GM23338 (cell line): ENCODE results near the gene MAS1L. TPM values are rescaled to one million over a fixed set of nuclear protein-coding genes. Genes with fewer than 3 reads are reported as not detected.

Experiments used
- ATAC-seq: fragments of 200-7000 bp; cut with Tn5 transposase; 3 replicates; pipeline ENCODE4 v1.9.1; 2020
- DNase-seq: peaks from one replicate; pipeline ENCODE4 v3.0.0-alpha.2; 2015; ENCODE audit warnings: low spot score
- H2AFZ ChIP-seq: fragments of 200-600 bp; sonication (generic); 2 replicates; pipeline ENCODE4 v1.8.0; 2016; ENCODE audit warnings: antibody characterized with exemption, mild to moderate bottlenecking, moderate library complexity
- H3F3A ChIP-seq: fragments of 200-600 bp; sonication (generic); replicated peaks from 2 replicates; pipeline ENCODE4 v1.8.0; 2017; ENCODE audit warnings: antibody characterized with exemption, mixed run types, low read depth
- H3K27ac ChIP-seq: fragments of 200-600 bp; sonication (generic); 2 replicates; pipeline ENCODE4 v1.6.1; 2016; ENCODE audit warnings: low read depth
- H3K27me3 ChIP-seq: fragments of 200-600 bp; sonication (generic); 2 replicates; pipeline ENCODE4 v1.8.0; 2016; ENCODE audit warnings: mild to moderate bottlenecking, mixed run types, moderate library complexity; ENCODE audit not compliant: insufficient read depth
- H3K36me3 ChIP-seq: fragments of 200-600 bp; sonication (generic); 2 replicates; pipeline ENCODE4 v1.8.0; 2016; ENCODE audit warnings: mild to moderate bottlenecking; ENCODE audit not compliant: insufficient read depth
- H3K4me1 ChIP-seq: fragments of 200-600 bp; sonication (generic); 2 replicates; pipeline ENCODE4 v1.8.0; 2016; ENCODE audit warnings: mild to moderate bottlenecking, moderate library complexity; ENCODE audit not compliant: insufficient read depth
- H3K4me2 ChIP-seq: fragments of 200-600 bp; sonication (generic); 2 replicates; pipeline ENCODE4 v1.7.1; 2017; ENCODE audit warnings: mixed run types
- H3K4me3 ChIP-seq: fragments of 200-600 bp; sonication (generic); 2 replicates; pipeline ENCODE4 v1.6.1; 2016; ENCODE audit warnings: mixed run types
- H3K79me2 ChIP-seq: fragments of 200-600 bp; sonication (generic); replicated peaks from 2 replicates; pipeline ENCODE4 v1.8.0; 2017; ENCODE audit warnings: mild to moderate bottlenecking; ENCODE audit not compliant: insufficient read depth
- H3K9me2 ChIP-seq: fragments of 200-600 bp; sonication (generic); 2 replicates; pipeline ENCODE4 v1.8.0; 2017; ENCODE audit not compliant: insufficient read depth
- H4K20me1 ChIP-seq: fragments of 200-600 bp; sonication (generic); replicated peaks from 2 replicates; pipeline ENCODE4 v1.8.0; 2017; ENCODE audit warnings: mild to moderate bottlenecking; ENCODE audit not compliant: insufficient read depth
- H3K27ac Mint-ChIP-seq: 2 replicates; pipeline ENCODE4 v1.8.0; 2020; ENCODE audit warnings: inconsistent platforms, mild to moderate bottlenecking, moderate library complexity, mixed read lengths
- H3K27me3 Mint-ChIP-seq: 3 replicates; pipeline ENCODE4 v1.8.0; 2022; ENCODE audit warnings: low read depth, mild to moderate bottlenecking, moderate library complexity, mixed read lengths, inconsistent platforms; ENCODE audit not compliant: insufficient read depth, poor library complexity
- H3K36me3 Mint-ChIP-seq: 3 replicates; pipeline ENCODE4 v1.8.0; 2021; ENCODE audit warnings: low read depth, mild to moderate bottlenecking, inconsistent platforms, moderate library complexity, mixed read lengths
- H3K4me1 Mint-ChIP-seq: 3 replicates; pipeline ENCODE4 v1.8.0; 2020; ENCODE audit warnings: mild to moderate bottlenecking, inconsistent platforms, mixed read lengths
- H3K4me3 Mint-ChIP-seq: 3 replicates; pipeline ENCODE4 v1.8.0; 2021; ENCODE audit warnings: moderate library complexity, mild to moderate bottlenecking, inconsistent platforms, mixed read lengths
- H3K9me3 Mint-ChIP-seq: 3 replicates; pipeline ENCODE4 v1.8.0; 2020; ENCODE audit warnings: moderate library complexity, mild to moderate bottlenecking, inconsistent platforms, mixed read lengths
- CREB1 ChIP-seq: fragments of 250-450 bp; sonication (Bioruptor Pico); IDR thresholded peaks from 2 replicates; pipeline ENCODE4 v1.5.0; 2020; ENCODE audit warnings: low read depth, mild to moderate bottlenecking, moderate library complexity
- CTCF ChIP-seq, 2 experiments: fragments of 200-600 bp in 1 of 2; sonication (generic) in 1 of 2; conservative IDR thresholded peaks; 2 replicates each; pipeline versions ENCODE4 v1.5.1 to v1.6.1; 2016 to 2017; ENCODE audit warnings: antibody characterized with exemption in 2 of 2, low read depth in 2 of 2, mild to moderate bottlenecking in 2 of 2, moderate library complexity in 1 of 2
- EZH2 ChIP-seq: fragments of 200-600 bp; sonication (generic); IDR thresholded peaks from one replicate; pipeline ENCODE4 v1.8.0; 2017; ENCODE audit warnings: antibody characterized with exemption, mild to moderate bottlenecking, low read depth; ENCODE audit not compliant: unreplicated experiment
- EZH2phosphoT487 ChIP-seq: fragments of 200-600 bp; sonication (generic); IDR thresholded peaks from one replicate; pipeline ENCODE4 v1.8.1; 2018; ENCODE audit warnings: antibody characterized with exemption; ENCODE audit not compliant: unreplicated experiment
- JUNB ChIP-seq: IDR thresholded peaks from one replicate; pipeline ENCODE4 v1.6.1; 2016; ENCODE audit warnings: antibody characterized with exemption; ENCODE audit not compliant: unreplicated experiment
- NANOG ChIP-seq: IDR thresholded peaks from 2 replicates; pipeline ENCODE4 v1.6.1; 2016; ENCODE audit warnings: antibody characterized with exemption, borderline replicate concordance
- POLR2AphosphoS5 ChIP-seq: IDR thresholded peaks from 2 replicates; pipeline ENCODE4 v1.6.1; 2016; ENCODE audit warnings: antibody characterized with exemption, low read depth
- STAT1 ChIP-seq: IDR thresholded peaks from one replicate; pipeline ENCODE4 v1.6.1; 2016; ENCODE audit warnings: antibody characterized with exemption; ENCODE audit not compliant: unreplicated experiment
- ZNF114 ChIP-seq: fragments of 250-450 bp; sonication (Bioruptor Pico); IDR thresholded peaks from 2 replicates; pipeline ENCODE4 v1.5.0; 2020; ENCODE audit warnings: mild to moderate bottlenecking, moderate library complexity
- ZNF462 ChIP-seq: fragments of 250-450 bp; sonication (Bioruptor Pico); IDR thresholded peaks from 2 replicates; pipeline ENCODE4 v1.5.0; 2020; ENCODE audit warnings: mild to moderate bottlenecking, moderate library complexity
- polyA plus RNA-seq: library from polyadenylated mRNA; unstranded; fragments of >200 nt; fragmentation: Nextera tagmentation; extraction: Ambion mirVana; gene quantifications from 2 replicates; pipeline ENCODE4 v1.2.1, GENCODE V29; 2016
- total RNA-seq: library from RNA; depleted of rRNA; stranded (reverse); fragments of >200 nt; shearing (Covaris generic); gene quantifications from 2 replicates; pipeline ENCODE4 v1.2.3, GENCODE V29; 2014
- TF ChIP-seq, protein P1 (sequence below): IDR thresholded peaks from one replicate; pipeline ENCODE4 v1.6.1; 2018; ENCODE audit warnings: antibody characterized with exemption; ENCODE audit not compliant: unreplicated experiment
- TF ChIP-seq, protein P2 (sequence below): IDR thresholded peaks from 2 replicates; pipeline ENCODE4 v1.6.1; 2016; ENCODE audit warnings: antibody characterized with exemption

MAS1L gene
- total and polyA plus RNA-seq, 2 experiments from 2014 or later, result not detected

DNA sequence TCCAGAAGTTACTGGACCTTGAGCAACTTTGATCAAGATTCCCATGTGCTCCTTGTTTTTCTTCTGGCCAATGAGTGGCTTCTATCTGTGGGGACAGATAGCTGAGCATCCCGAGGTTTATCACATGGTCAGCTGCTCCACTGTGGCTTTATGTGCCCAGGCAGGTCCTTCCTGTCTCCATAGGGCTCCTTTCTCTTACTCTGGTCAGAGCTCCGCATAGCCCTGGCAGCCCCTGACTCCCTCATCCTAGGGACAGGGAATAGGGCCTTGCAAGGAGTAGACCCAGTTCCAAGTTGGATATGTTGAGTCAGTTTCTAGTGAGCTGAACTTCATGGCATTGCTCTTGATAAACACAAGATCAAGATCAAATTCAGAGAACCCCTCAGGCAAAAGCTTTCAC is 6.4 kb upstream of the MAS1L start:
- Histone ChIP-seq H3K4me2 (no peak overlapping the region), H4K20me1 (no peaks in the 10 kb centered on the region), H3K4me3 (no peak overlapping the region), H3K9me2 (peaks cover 27% of the 10 kb centered on the region), H3K79me2 (no peaks in the 10 kb centered on the region), H3K27me3 (no peaks in the 10 kb centered on the region), H3F3A (no peaks in the 10 kb centered on the region), H3K36me3 (no peaks in the 10 kb centered on the region), H3K4me1 (no peaks in the 10 kb centered on the region), H2AFZ (peak overlapping the region; percentile 77; the same call in 1 of the 2 replicates), H3K27ac (no peak overlapping the region)
- peaks cover 2% of the 10 kb centered on the region for H3K27me3 Mint-ChIP-seq
- H3K4me3 Mint-ChIP-seq, result no peak overlapping the region
- H3K9me3 Mint-ChIP-seq, result no peaks in the 10 kb centered on the region
- no peak overlapping the region for H3K27ac Mint-ChIP-seq
- no peak for ATAC-seq
- no peak for DNase-seq
- H3K36me3 Mint-ChIP-seq, result no peaks in the 10 kb centered on the region
- peaks cover 5% of the 10 kb centered on the region for H3K4me1 Mint-ChIP-seq
- no peak for TF ChIP-seq ZNF114 (CRISPR knock-in tag)
- TF ChIP-seq NANOG, result no peak
- TF ChIP-seq, protein P1, sequence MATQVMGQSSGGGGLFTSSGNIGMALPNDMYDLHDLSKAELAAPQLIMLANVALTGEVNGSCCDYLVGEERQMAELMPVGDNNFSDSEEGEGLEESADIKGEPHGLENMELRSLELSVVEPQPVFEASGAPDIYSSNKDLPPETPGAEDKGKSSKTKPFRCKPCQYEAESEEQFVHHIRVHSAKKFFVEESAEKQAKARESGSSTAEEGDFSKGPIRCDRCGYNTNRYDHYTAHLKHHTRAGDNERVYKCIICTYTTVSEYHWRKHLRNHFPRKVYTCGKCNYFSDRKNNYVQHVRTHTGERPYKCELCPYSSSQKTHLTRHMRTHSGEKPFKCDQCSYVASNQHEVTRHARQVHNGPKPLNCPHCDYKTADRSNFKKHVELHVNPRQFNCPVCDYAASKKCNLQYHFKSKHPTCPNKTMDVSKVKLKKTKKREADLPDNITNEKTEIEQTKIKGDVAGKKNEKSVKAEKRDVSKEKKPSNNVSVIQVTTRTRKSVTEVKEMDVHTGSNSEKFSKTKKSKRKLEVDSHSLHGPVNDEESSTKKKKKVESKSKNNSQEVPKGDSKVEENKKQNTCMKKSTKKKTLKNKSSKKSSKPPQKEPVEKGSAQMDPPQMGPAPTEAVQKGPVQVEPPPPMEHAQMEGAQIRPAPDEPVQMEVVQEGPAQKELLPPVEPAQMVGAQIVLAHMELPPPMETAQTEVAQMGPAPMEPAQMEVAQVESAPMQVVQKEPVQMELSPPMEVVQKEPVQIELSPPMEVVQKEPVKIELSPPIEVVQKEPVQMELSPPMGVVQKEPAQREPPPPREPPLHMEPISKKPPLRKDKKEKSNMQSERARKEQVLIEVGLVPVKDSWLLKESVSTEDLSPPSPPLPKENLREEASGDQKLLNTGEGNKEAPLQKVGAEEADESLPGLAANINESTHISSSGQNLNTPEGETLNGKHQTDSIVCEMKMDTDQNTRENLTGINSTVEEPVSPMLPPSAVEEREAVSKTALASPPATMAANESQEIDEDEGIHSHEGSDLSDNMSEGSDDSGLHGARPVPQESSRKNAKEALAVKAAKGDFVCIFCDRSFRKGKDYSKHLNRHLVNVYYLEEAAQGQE, result no peak
- TF ChIP-seq ZNF462 (CRISPR knock-in tag), result no peak
- no peak for TF ChIP-seq JUNB
- no peak for TF ChIP-seq POLR2AphosphoS5
- no peak for TF ChIP-seq CTCF (conservative IDR thresholded peaks at IDR 0.05; ENCODE audit: low read depth in 2 of 2)
- no peak for TF ChIP-seq EZH2
- no peak for TF ChIP-seq STAT1
- TF ChIP-seq, protein P2, sequence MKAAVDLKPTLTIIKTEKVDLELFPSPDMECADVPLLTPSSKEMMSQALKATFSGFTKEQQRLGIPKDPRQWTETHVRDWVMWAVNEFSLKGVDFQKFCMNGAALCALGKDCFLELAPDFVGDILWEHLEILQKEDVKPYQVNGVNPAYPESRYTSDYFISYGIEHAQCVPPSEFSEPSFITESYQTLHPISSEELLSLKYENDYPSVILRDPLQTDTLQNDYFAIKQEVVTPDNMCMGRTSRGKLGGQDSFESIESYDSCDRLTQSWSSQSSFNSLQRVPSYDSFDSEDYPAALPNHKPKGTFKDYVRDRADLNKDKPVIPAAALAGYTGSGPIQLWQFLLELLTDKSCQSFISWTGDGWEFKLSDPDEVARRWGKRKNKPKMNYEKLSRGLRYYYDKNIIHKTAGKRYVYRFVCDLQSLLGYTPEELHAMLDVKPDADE, result no peak
- TF ChIP-seq EZH2phosphoT487, result no peak
- TF ChIP-seq CREB1, result no peak
